ENCODE data around the gene SLC24A5.

DNA sequence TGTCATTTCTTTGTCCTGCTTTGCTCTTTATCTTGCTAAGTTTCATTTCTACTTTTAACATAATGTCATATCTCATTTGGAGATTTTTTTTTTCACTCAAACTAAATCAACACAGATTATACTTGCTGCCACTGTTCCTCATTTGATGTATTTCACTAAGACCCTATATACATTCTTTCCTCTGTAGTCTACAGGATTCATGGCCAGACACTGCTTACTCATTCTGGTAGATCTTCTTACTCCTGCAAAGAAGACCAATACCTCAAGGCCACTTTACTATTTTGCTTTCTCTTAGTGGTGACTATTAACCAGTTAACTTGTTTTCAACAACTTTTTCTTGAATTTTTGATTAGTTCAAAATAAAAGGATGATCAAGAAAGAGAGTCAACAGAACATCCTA lies 26.6 kb downstream of the SLC24A5 start:
- TF ChIP-seq, protein P1, sequence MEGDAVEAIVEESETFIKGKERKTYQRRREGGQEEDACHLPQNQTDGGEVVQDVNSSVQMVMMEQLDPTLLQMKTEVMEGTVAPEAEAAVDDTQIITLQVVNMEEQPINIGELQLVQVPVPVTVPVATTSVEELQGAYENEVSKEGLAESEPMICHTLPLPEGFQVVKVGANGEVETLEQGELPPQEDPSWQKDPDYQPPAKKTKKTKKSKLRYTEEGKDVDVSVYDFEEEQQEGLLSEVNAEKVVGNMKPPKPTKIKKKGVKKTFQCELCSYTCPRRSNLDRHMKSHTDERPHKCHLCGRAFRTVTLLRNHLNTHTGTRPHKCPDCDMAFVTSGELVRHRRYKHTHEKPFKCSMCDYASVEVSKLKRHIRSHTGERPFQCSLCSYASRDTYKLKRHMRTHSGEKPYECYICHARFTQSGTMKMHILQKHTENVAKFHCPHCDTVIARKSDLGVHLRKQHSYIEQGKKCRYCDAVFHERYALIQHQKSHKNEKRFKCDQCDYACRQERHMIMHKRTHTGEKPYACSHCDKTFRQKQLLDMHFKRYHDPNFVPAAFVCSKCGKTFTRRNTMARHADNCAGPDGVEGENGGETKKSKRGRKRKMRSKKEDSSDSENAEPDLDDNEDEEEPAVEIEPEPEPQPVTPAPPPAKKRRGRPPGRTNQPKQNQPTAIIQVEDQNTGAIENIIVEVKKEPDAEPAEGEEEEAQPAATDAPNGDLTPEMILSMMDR (IDR thresholded peaks at IDR 0.05 in 8 of 11, conservative IDR thresholded peaks at IDR 0.05 in 3 of 11) = no peak
- TF ChIP-seq POLR2AphosphoS5 (IDR thresholded peaks at IDR 0.05) (no peak), POLR2A (IDR thresholded peaks at IDR 0.05) (no peak)
